K562 (cell line): Measurements from ENCODE around the gene ZNF200. TPM values are rescaled to one million over a fixed set of nuclear protein-coding genes. Genes with fewer than 3 reads are reported as not detected.

ENCODE experiments used
- ATAC-seq: fragments of 200-7000 bp; cut with Tn5 transposase; 3 replicates; pipeline ENCODE4 v1.9.1; 2020; ENCODE audit warnings: moderate library complexity
- BruUV-seq: library from RNA; stranded (reverse); fragments of 400-500 nt; replicated peaks from 2 replicates; lab custom pipeline; 2021; lab: Mats Ljungman, UMichigan
- CTCF ChIA-PET: fragments of 300-600 bp; formaldehyde crosslinking; extraction: SDS; loops from one replicate; lab custom pipeline; 2021; ENCODE audit warnings: low intra/inter-chr PET ratio; lab: Yijun Ruan, JAX
- POLR2A ChIA-PET: fragments of 300-600, 350-650 bp; sonication (Branson Sonifier 250); formaldehyde crosslinking; extraction: SDS; loops from one replicate; lab custom pipeline; 2021; ENCODE audit warnings: antibody characterized with exemption, inconsistent platforms; lab: Yijun Ruan, JAX
- DNase-seq, 4 experiments: peaks; one replicate each; pipeline versions ENCODE4 v3.0.0 to v3.0.0-alpha.2; 2011 to 2018; ENCODE audit warnings: low spot score in 3 of 4, mixed read lengths in 3 of 4; ENCODE audit errors: extremely low read depth in 1 of 4
- FAIRE-seq: peaks from 2 replicates; lab custom pipeline; 2011; peaks lifted over from hg19 to GRCh38; lab: Jason Lieb, UNC
- H2AFZ ChIP-seq: 2 replicates; pipeline ENCODE4 v1.6.0; 2011; ENCODE audit warnings: low read depth, low read length, control low read depth, inconsistent platforms
- H3K27ac ChIP-seq: fragments of 200-600 bp; 3 replicates; pipeline ENCODE4 v1.8.0; 2011; ENCODE audit warnings: low read depth, mild to moderate bottlenecking, control low read depth, inconsistent platforms, low read length, moderate library complexity, mixed read lengths; ENCODE audit errors: extremely low read depth
- H3K27me3 ChIP-seq, 2 experiments: fragments of 300-600 bp in 1 of 2; 2 replicates in 1 of 2; 3 replicates in 1 of 2; pipeline versions ENCODE4 v1.6.0 to v1.8.0; 2011; ENCODE audit warnings: inconsistent platforms in 2 of 2, low read length in 2 of 2, mild to moderate bottlenecking in 1 of 2, mixed read lengths in 1 of 2, moderate library complexity in 1 of 2; ENCODE audit not compliant: control insufficient read depth in 2 of 2, insufficient read depth in 2 of 2
- H3K36me3 ChIP-seq: fragments of 300-600 bp; 3 replicates; pipeline ENCODE4 v1.8.0; 2011; ENCODE audit warnings: mild to moderate bottlenecking, low read length, inconsistent platforms; ENCODE audit not compliant: control insufficient read depth, insufficient read depth
- H3K4me1 ChIP-seq, 2 experiments: fragments of 200-600 bp in 1 of 2; replicated peaks in 1 of 2; 2 replicates in 1 of 2; 3 replicates in 1 of 2; pipeline versions ENCODE4 v1.5.1 to v1.8.0; 2011; ENCODE audit warnings: inconsistent platforms in 2 of 2, low read length in 2 of 2, mild to moderate bottlenecking in 1 of 2, mixed read lengths in 1 of 2, moderate library complexity in 1 of 2; ENCODE audit not compliant: control insufficient read depth in 2 of 2, insufficient read depth in 2 of 2
- H3K4me2 ChIP-seq: 2 replicates; pipeline ENCODE4 v1.6.1; 2011; ENCODE audit warnings: low read length, control low read depth, inconsistent platforms, mixed read lengths; ENCODE audit not compliant: insufficient read depth
- H3K4me3 ChIP-seq: fragments of 200-600 bp; sonication (generic), shearing (Covaris generic); 2 replicates; pipeline ENCODE4 v1.5.1; 2016; ENCODE audit warnings: control low read depth, inconsistent platforms
- H3K79me2 ChIP-seq: fragments of 200-600 bp; 3 replicates; pipeline ENCODE4 v1.8.0; 2011; ENCODE audit warnings: low read length, inconsistent platforms; ENCODE audit not compliant: control insufficient read depth, insufficient read depth
- H3K9ac ChIP-seq, 2 experiments: 2 replicates each; pipeline versions ENCODE4 v1.6.0 to v1.6.1; 2011; ENCODE audit warnings: low read depth in 2 of 2, low read length in 2 of 2, control low read depth in 1 of 2, inconsistent platforms in 1 of 2, mild to moderate bottlenecking in 1 of 2, mixed read lengths in 1 of 2; ENCODE audit not compliant: insufficient read depth in 1 of 2
- H3K9me1 ChIP-seq: one replicate; pipeline ENCODE4 v1.6.0; 2011; ENCODE audit warnings: inconsistent platforms, mild to moderate bottlenecking, low read length, moderate library complexity; ENCODE audit not compliant: control insufficient read depth, insufficient read depth
- H3K9me3 ChIP-seq: replicated peaks from 2 replicates; pipeline ENCODE4 v1.5.1; 2011; ENCODE audit warnings: low read depth, low read length, inconsistent platforms; ENCODE audit not compliant: control insufficient read depth, insufficient read depth
- H4K20me1 ChIP-seq: replicated peaks from 2 replicates; pipeline ENCODE4 v1.6.1; 2011; ENCODE audit warnings: low read length, inconsistent platforms, mixed read lengths; ENCODE audit not compliant: control insufficient read depth, insufficient read depth
- E2F3 ChIP-seq: fragments of 250-450 bp; sonication (Bioruptor Pico); IDR thresholded peaks from 2 replicates; pipeline ENCODE4 v1.4.0; 2020; ENCODE audit warnings: mild to moderate bottlenecking
- HMG20B ChIP-seq: fragments of 250-450 bp; sonication (Bioruptor Pico); IDR thresholded peaks from 2 replicates; pipeline ENCODE4 v1.5.0; 2021; ENCODE audit warnings: mild to moderate bottlenecking
- RBM34 ChIP-seq: fragments of 200-400 bp; formaldehyde crosslinking; IDR thresholded peaks from 2 replicates; pipeline ENCODE4 v1.6.1; 2018; ENCODE audit warnings: low read length, borderline replicate concordance; ENCODE audit not compliant: insufficient read depth
- SNAPC5 ChIP-seq: fragments of 250-450 bp; sonication (Bioruptor Pico); IDR thresholded peaks from 2 replicates; pipeline ENCODE4 v1.8.0; 2021; ENCODE audit warnings: moderate library complexity, mild to moderate bottlenecking, inconsistent platforms
- ZBTB5 ChIP-seq: fragments of 450-650 bp; IDR thresholded peaks from 2 replicates; pipeline ENCODE4 v1.6.1; 2017; ENCODE audit warnings: antibody characterized with exemption
- WGBS: fragments of 100-300 bp; shearing (Covaris generic); methylation state at CpG from one replicate; pipeline ENCODE4 v1.1.6; 2016; ENCODE audit warnings: low coverage, mixed read lengths; ENCODE audit not compliant: insufficient coverage; ENCODE audit errors: missing lambda C conversion rate; 5-methylcytosine and 5-hydroxymethylcytosine counted together
- in situ Hi-C: fragments of 300-500 bp; cut with MboI; formaldehyde crosslinking; loops from 4 replicates; pipeline ENCODE4 v1.15.0; 2018; ENCODE audit warnings: inconsistent platforms, mixed read lengths
- intact Hi-C: fragments of 100-400 bp; cut with micrococcal nuclease; formaldehyde crosslinking; loops from 2 replicates; pipeline ENCODE4 v1.14.2; 2022
- polyA plus RNA-seq, 8 experiments: library from polyadenylated mRNA; depleted of rRNA in 4 of 8; stranded (reverse) in 5 of 8; unstranded in 3 of 8; fragments of >200 nt; fragmentation: Nextera tagmentation in 2 of 8; fragmentation: Illumina TruSeq in 1 of 8; extraction: Ambion mirVana in 2 of 8; extraction: Trizol in 1 of 8; gene quantifications; 2 replicates each; pipeline versions ENCODE4 v1.2.1 to v1.2.3, GENCODE V29; 2011 to 2014; ENCODE audit warnings: inconsistent platforms in 1 of 8, missing spikeins in 1 of 8
- total RNA-seq, 7 experiments: library from RNA; depleted of rRNA in 6 of 7; stranded (reverse); fragments of >200 nt in 6 of 7; fragmentation: Illumina TruSeq in 2 of 7; extraction: Trizol in 2 of 7; gene quantifications; 2 replicates each; pipeline versions ENCODE4 v1.2.1 to v1.2.3, GENCODE V29; 2011 to 2021; ENCODE audit warnings: low replicate concordance in 1 of 7
- TF ChIP-seq, protein P1 (sequence below): sonication (generic); formaldehyde crosslinking; IDR thresholded peaks from 2 replicates; pipeline ENCODE4 v1.8.0; 2022; ENCODE audit warnings: mild to moderate bottlenecking, missing genetic modification reagents

Gene ZNF200
- total and polyA plus RNA-seq, 9 of the 15 experiments (the other 6 are each of a cell fraction or from before 2014, with no cell fraction given) = 4.8 to 14.5 (median 9.2) TPM

DNA sequence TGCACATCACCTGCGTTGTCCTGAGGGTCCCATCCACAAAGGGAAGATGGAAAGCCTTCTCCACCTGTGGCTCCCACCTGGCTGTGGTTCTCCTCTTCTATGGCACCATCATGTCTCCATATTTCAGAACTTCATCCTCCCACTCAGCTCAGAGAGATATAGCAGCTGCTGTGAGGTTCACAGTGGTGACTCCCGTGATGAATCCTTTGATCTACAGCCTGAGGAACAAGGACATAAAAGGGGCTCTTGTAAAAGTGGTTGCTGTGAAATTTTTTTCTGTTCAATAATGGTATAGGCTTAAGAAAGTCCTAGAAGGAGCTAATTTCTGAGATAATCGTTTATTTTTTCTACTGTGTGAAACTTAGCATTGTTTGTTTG lies 18.7 kb downstream of the ZNF200 start:
- ATAC-seq (no peak), DNase-seq (no peak), FAIRE-seq (no peak)
- WGBS = 0% methylated on average over 3 of the region's 3 CpGs
- intact Hi-C loops (no loop called here), in situ Hi-C loops (no loop called here)
- no TSS peak for BruUV-seq
- Histone ChIP-seq H3K9me1 (no peaks in the 10 kb centered on the region), H3K4me3 (no peak overlapping the region), H4K20me1 (no peaks in the 10 kb centered on the region), H3K27ac (no peak overlapping the region), H3K4me2 (no peak overlapping the region), H3K9ac (no peak overlapping the region), H3K4me1 (no peaks in the 10 kb centered on the region; a peak in 1 of 5 replicates), H2AFZ (no peak overlapping the region), H3K36me3 (no peaks in the 10 kb centered on the region)
- POLR2A ChIA-PET = no interaction called here
- TF ChIP-seq SNAPC5 (no peak), RBM34 (no peak), HMG20B (no peak), ZBTB5 (no peak), E2F3 (CRISPR knock-in tag) (no peak)
- TF ChIP-seq, protein P1, sequence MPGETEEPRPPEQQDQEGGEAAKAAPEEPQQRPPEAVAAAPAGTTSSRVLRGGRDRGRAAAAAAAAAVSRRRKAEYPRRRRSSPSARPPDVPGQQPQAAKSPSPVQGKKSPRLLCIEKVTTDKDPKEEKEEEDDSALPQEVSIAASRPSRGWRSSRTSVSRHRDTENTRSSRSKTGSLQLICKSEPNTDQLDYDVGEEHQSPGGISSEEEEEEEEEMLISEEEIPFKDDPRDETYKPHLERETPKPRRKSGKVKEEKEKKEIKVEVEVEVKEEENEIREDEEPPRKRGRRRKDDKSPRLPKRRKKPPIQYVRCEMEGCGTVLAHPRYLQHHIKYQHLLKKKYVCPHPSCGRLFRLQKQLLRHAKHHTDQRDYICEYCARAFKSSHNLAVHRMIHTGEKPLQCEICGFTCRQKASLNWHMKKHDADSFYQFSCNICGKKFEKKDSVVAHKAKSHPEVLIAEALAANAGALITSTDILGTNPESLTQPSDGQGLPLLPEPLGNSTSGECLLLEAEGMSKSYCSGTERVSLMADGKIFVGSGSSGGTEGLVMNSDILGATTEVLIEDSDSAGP (CRISPR knock-in tag) = no peak
- TF ChIP-seq, all 486 proteins: peak for 0
- Histone ChIP-seq H3K79me2 (no peaks in the 10 kb centered on the region), H3K9me3 (0 out of 2 replicates have a peak, but pooled peaks cover 2% of the 10 kb centered on the region), H3K27me3 (peaks cover 14 to 33% of the 10 kb centered on the region in 2 experiments)
- CTCF ChIA-PET = no interaction called here
